Measurements from ENCODE around the gene TMEM179B.
A peak's percentile ranks its signal among the peaks of the same experiment; 100 is the strongest.
"Not testable (repeated sequence)": the region's sequence is repeated elsewhere in the genome, so short reads cannot be mapped to it uniquely, and the experiment has no call there.

Gene TMEM179B, protein sequence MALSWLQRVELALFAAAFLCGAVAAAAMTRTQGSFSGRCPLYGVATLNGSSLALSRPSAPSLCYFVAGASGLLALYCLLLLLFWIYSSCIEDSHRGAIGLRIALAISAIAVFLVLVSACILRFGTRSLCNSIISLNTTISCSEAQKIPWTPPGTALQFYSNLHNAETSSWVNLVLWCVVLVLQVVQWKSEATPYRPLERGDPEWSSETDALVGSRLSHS

GRCh38 chr11:62787005-62787759 is at the start of gene TMEM179B:
Gene TMEM179B (plus strand): TSS chr11:62787402. CDS start chr11:62787432, 30 bp downstream.
- DNase-seq (ENCODE audit: low spot score): peak; percentile 90

- DNase-seq (ENCODE audit: low spot score): peak; percentile 94
Observed at GRCh38 chr11:62747475-62748160, 39.6 kb upstream of the TMEM179B start.

GRCh38 chr11:62749931-62750330 is 37.3 kb upstream of the TMEM179B start:
- not testable (repeated sequence) for DNase-seq (ENCODE audit: low spot score)

DNA sequence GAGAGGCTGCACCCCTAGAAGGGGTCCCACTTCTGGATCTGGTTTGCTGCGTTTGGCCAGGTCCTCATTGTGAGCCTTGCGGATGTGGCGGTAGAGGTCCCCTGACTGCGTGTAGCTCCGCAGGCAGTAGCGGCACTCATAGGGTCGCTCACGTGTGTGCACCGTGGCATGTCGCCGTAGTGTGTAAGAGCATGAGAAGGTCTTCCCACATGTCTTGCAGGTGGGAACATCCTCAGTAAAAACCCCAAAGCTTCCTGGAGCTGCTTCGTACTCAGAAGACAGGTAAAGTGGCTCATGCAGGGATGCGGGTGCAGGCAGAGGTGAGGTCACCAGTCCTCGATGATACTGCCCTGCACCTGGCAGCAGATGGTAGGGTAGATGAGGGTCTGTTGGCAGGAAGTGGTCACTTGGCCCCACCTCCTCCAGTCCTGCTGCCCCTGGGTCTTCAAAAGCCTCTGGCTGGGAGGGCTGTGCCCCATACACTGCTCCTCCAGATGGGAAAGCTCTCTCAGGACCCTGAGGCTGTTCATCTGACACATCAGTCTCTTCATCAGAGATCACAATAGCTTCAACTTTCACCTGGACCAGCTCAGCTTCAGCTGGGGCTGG is 34.9 kb upstream of the TMEM179B start:
- no peak for DNase-seq (ENCODE audit: low spot score)

GRCh38 chr11:62752994-62753735 is 34.0 kb upstream of the TMEM179B start:
- no peak for DNase-seq (ENCODE audit: low spot score)

DNA sequence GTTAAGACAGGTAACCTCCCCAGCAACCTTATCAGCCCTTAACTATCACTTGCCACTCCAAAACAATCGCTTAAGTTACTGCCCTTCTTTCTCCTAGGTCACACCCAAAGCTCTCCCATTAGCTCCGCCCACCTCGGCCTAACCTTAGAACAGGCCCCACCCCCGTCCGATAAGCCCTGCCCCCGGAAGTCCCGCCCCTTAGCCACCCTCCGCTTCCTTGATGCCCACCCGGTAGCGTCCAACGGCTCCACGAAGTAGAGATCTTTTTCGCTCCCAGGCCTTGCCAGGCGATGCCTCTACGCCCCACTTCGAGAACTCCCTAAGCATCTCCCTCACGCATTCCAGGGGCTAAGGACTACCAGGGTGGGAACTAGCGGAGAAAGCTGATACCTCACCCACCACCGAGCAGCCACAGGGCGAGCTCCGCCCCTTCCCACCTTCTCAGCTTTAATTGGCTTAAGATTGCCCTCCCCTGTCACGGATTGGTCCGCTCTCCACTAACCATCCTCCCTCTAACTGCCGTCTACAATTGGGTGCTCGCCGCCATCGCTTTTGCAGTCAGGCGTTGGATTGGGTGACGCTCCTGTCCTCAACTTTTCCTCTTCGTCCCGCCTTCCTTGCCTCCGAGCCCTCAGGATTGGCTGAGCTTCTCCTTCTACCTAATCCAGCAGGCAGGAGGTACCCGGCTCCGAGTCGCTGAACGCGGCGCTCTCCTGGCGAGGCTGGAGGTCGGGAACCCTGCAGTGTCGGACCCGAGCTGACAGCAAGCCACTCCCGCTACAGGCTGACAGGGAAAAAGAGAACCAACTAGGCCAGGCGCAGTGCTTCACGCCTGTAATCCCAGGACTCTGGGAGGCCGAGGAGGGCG is 33.2 kb upstream of the TMEM179B start, which contains the start of gene ZBTB3:
Gene ZBTB3, minus strand, starts transcription at position 425 of the 868 bp plus-strand sequence. CDS start 496 bp downstream, outside the sequence.
- DNase-seq (ENCODE audit: low spot score): peak; percentile 98

DNA sequence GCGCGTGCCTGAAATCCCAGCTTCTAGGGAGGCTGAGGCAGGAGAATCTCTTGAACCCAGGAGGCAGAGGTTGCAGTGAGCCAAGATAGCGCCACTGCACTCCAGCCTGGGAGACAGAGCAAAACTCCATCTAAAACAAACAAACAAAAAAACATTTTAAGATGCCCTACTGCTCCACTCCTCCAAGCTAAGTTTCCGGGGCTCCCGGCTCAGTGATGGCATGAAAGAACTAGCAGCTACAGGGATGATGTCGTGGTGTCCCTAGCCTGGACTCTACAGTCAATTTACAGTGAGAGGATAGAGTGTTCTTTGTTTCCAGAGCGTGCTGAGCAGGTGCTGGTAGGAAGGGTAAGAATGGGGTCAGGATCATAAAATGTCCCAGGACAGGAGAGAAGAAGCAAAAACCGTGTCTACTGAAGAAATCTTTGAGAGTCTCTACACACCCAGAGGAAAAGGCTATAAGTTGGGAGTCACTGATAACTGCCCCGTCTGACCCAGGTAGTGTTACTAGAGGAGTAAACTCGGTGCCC is 32.1 kb upstream of the TMEM179B start:
- no peak for DNase-seq (ENCODE audit: low spot score)

- DNase-seq (ENCODE audit: low spot score): no peak
Observed at GRCh38 chr11:62757846-62758788, 29.1 kb upstream of the TMEM179B start.

DNA sequence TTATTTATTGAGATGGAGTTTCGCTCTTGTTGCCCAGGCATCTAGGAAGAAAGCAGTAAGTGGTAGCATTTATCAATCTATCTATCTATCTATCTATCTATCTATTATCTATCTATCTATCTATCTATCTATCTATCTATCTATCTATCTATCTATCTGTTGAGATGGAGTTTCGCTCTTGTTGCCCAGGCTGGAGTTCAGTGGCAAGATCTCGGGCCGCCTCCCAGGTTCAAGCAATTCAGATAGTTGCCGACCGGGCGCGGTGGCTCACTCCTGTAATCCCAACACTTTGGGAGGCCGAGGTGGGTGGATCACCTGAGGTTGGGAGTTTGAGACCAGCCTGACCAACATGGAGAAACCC is 26.4 kb upstream of the TMEM179B start:
- DNase-seq (ENCODE audit: low spot score): not testable (repeated sequence)

DNA sequence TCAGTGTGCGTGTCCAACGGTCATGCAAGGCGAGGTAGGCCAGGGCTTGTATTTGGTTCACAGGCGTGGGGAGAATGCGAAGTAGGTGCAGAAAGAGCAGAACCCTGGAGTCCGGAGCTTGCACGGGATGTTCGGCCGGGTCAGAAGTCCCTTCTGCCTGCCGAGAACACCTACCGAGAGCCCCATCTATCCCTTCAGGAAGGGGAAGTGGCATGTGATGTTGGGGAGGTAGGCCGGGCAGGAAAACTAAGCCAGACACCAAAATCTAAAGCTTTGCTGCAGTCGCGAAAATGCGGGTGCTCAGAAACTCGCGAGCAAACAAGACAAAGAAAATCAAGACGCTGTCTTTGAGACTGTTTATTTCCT is 16.4 kb upstream of the TMEM179B start:
- no peak for DNase-seq (ENCODE audit: low spot score)

DNA sequence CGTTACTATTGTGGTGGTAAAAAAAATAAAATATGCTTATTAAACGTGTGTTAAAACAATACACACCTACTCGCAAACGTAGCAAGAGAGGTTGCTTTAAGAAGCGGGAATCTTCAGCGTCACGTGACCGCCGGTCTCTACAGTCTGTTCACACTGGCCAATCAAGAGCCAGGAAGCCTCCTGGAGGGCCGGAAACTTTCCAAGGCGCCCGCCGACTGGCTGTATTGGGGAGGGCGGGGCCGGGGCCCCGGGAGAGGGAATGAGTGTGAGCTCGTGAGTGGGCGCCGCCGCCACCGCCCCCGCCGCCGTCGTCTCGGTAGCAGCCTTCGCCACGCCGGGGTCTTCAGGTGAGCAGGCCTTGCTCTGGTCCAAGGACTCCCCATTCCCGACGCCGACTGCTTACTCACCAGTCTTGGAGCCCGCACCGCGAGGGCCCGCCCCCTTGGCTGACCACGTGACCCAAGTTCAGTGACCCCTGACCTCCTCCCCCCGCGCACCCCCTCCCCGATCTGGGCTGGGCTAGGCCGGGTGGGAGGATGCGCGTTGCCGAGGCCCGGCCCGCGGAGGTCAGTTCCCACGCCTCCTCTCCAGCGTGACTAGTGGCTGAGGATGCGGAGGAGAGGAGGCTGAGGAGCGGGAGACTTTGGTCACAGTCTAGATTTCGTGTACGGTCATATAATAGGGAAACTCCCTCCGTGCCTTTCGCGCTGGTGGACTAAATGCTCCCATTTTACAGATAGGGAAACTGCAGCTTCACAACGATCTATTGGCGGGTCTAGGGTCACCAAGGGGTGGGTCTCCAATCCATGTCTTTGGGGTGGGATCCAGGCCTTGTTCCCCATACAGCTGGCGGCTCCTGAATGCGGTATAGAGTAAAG is 15.8 kb upstream of the TMEM179B start, which contains the start of gene TAF6L:
Gene TAF6L, plus strand, starts transcription at position 253 of the 878 bp plus-strand sequence. CDS start 4,388 bp downstream, outside the sequence.
- peak; percentile 97 for DNase-seq (ENCODE audit: low spot score)

- no peak for DNase-seq (ENCODE audit: low spot score)
Observed at GRCh38 chr11:62774407-62774806, 12.8 kb upstream of the TMEM179B start.

DNA sequence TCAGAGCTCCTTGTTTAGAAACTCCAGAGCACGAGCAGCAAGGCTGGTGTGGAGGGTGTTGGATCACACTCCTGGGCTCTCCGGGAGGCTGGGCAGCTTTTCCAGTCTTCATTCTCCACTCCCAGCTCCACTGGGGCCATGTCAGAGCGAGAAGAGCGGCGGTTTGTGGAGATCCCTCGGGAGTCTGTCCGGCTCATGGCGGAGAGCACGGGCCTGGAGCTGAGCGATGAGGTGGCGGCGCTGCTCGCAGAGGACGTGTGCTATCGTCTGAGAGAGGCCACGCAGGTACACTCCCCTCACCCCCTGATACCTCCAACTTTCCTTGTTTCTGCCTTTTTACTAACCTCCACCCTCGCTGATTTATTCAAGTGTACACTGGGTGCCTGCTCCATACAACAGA is 11.6 kb upstream of the TMEM179B start:
- DNase-seq (ENCODE audit: low spot score): no peak

DNA sequence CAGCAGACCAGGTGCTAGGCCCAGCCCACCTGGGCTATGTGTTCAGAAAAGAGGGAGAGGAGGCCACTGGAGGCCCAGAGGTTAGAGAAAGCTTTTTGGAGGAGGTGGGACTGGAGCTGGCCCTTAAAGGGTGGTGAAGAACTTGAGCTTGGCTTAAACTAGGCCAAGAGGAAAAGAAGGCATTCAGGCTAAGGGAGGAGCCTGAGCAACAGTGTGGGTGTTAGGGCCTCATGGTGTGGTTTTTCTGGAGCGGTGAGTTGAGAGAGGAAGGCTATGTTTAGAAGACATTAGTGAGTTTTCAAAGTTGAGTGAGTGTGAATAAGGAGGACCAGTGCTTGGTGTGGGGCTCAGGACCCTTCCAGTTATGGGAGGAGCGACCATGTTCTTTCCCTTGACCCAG is 9.8 kb upstream of the TMEM179B start:
- no peak for DNase-seq (ENCODE audit: low spot score)

DNA sequence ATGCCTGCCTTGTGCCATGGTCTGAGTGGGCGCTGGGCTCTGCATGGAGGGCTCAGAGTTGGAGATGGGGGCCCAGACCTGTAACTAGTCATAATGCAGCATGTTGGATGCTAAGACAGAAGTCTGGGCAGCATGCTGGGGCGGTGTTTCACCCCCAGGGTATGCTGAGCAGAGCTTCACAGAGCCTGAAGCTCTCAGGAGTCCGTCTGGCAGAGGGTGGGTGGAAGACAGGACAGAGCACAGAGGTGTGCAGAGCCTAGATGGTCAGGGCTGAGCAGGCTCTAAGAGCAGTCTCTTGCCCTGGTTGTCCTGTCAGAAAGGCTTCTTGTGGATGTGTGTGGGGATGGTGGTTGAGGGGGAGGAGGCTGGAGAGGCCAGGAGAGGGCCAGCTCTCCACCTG is 8.8 kb upstream of the TMEM179B start:
- DNase-seq (ENCODE audit: low spot score): no peak

- no peak for DNase-seq (ENCODE audit: low spot score)
Observed at GRCh38 chr11:62782753-62783152, 4.4 kb upstream of the TMEM179B start.

- peak; percentile 62 for DNase-seq (ENCODE audit: low spot score)
Observed at GRCh38 chr11:62786318-62787004, 741 bp upstream of the TMEM179B start.

DNA sequence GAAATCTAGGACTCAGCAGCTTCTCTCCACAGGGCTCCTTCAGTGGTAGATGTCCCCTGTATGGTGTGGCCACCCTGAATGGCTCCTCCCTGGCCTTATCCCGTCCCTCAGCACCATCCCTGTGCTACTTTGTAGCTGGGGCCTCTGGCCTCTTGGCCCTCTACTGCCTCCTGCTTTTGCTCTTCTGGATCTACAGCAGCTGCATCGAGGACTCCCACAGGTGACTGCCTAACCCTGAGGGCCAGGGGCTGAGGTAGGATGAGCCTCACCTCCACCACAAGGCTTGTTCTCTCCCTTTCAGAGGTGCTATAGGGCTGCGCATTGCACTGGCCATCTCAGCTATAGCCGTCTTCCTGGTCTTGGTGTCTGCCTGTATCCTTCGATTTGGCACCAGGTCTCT is 1.8 kb downstream of the TMEM179B start:
- DNase-seq (ENCODE audit: low spot score): no peak

Data from COLO829 (cell line).